ENCODE data around the gene MSMP.

Gene MSMP

DNA sequence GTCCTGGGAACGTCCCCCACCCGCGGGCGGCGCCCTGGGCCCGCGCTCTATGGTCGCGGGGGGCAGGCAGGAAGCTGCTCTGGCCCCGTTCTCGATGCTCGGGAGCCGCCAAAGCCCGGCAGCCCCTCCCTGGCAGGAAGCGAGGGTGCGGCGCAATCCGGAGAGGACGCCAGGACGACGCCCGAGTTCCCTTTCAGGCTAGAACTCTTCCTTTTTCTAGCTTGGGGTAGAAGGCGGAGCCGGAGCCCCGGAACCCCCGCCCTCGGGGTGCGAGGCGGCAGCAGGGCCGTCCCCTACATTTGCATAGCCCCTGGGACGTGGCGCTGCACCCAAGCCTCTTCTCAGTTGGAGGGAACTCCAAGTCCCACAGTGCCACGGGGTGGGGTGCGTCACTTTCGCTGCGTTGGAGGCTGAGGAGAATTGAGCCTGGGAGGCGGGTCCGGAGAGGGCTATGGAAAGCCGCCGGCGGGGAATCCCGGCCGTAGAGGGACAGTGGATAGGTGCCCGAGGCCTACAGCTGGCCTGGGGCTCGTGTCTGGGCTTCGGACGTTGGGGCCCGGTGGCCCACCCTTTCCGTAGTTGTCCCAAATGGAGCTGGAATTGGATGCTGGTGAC is 21.8 kb downstream of the MSMP start, which contains the start of the genes CREB3 and TLN1:
TSS of gene CREB3 (plus strand) at position 482 of the 615 bp plus-strand sequence. CDS start at position 589, 107 bp downstream.
TSS of gene TLN1 (minus strand) at position 11 of the 615 bp plus-strand sequence. CDS start 6,501 bp downstream, outside the sequence.
- DNase-seq = peak; percentile 92
- peaks cover 11% of the 10 kb centered on the region for H3K36me3 Mint-ChIP-seq (ENCODE audit: low read depth)
- H3K27me3 Mint-ChIP-seq (ENCODE audit: low read depth, poor library complexity) = peaks cover 2% of the 10 kb centered on the region
- peak within 1 kb of the TSS; percentile 95 for H3K27ac Mint-ChIP-seq
- TF ChIP-seq, protein P1, sequence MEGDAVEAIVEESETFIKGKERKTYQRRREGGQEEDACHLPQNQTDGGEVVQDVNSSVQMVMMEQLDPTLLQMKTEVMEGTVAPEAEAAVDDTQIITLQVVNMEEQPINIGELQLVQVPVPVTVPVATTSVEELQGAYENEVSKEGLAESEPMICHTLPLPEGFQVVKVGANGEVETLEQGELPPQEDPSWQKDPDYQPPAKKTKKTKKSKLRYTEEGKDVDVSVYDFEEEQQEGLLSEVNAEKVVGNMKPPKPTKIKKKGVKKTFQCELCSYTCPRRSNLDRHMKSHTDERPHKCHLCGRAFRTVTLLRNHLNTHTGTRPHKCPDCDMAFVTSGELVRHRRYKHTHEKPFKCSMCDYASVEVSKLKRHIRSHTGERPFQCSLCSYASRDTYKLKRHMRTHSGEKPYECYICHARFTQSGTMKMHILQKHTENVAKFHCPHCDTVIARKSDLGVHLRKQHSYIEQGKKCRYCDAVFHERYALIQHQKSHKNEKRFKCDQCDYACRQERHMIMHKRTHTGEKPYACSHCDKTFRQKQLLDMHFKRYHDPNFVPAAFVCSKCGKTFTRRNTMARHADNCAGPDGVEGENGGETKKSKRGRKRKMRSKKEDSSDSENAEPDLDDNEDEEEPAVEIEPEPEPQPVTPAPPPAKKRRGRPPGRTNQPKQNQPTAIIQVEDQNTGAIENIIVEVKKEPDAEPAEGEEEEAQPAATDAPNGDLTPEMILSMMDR (IDR thresholded peaks at IDR 0.05) = no peak
- H3K9me3 Mint-ChIP-seq = no peaks in the 10 kb centered on the region
- H3K4me3 Mint-ChIP-seq = no peak within 1 kb of the TSS
- H3K4me1 Mint-ChIP-seq = peaks cover 10% of the 10 kb centered on the region

DNA sequence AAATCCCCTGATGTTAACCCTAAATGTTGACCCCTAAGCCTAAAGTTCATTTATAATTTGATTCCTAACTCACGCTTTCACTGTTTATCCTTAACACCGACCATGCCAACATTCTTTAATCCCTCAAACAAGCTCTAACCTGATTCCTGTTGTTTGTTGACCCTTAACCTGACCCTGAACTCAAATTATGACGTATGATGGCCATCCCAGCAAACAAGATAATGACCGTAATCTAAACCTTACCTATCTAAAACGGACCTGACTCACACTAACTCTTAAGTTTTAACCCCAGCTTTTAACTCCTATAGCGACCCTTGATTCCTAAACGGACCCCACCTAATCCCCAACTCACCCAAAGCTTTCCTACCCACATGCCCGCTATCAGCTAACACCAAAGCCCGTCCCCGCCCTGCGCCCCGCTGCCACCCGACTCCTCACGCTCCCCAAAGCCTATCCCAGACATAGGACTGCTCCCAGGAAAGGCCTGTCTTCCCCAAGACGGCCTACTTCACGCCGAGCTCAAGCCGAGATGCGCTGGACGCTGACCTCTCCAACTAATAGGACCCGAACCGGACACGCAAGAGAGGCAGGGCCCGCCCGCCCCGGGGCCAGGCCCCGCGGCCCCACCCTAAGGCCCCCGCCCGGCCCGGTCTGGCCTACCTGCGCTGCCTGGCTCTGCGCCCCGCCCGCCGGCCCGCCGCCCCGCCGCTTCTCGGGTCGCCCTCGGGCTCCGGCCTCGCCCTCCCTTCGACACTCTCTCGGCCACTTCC is 22.5 kb downstream of the MSMP start:
- no peak overlapping the region for H3K4me3 Mint-ChIP-seq
- no peak for DNase-seq
- peak overlapping the region; percentile 68 for H3K27ac Mint-ChIP-seq
- peaks cover 10% of the 10 kb centered on the region for H3K4me1 Mint-ChIP-seq
- H3K9me3 Mint-ChIP-seq = no peaks in the 10 kb centered on the region
- peaks cover 2% of the 10 kb centered on the region for H3K27me3 Mint-ChIP-seq (ENCODE audit: low read depth, poor library complexity)
- TF ChIP-seq, protein P1 (IDR thresholded peaks at IDR 0.05) = no peak
- H3K36me3 Mint-ChIP-seq (ENCODE audit: low read depth) = peaks cover 11% of the 10 kb centered on the region

DNA sequence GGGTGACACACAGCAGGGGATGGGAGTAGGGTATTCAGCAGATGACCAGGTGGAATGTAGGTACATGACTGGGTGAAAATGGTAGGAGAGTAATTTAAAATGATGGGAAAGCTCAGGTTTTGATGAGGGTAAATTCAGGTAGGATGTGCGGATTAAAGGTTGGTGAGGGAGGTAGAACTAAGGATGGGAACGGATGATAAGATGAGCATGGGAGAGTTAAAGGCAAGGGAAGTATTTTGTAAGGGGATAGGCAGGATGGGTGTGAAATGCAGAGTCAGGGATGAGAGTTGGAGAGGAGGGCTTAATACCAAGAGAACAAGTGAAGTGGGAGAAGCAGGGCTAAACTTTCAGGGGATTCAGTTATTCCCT is 23.6 kb downstream of the MSMP start:
- no peak for DNase-seq
- TF ChIP-seq, protein P1 (IDR thresholded peaks at IDR 0.05) = no peak
- Mint-ChIP-seq H3K9me3 (no peaks in the 10 kb centered on the region), H3K27me3 (ENCODE audit: low read depth, poor library complexity) (peaks cover 2% of the 10 kb centered on the region), H3K27ac (peak overlapping the region; percentile 49), H3K4me1 (peaks cover 10% of the 10 kb centered on the region), H3K36me3 (ENCODE audit: low read depth) (peaks cover 13% of the 10 kb centered on the region), H3K4me3 (no peak overlapping the region)

- Mint-ChIP-seq H3K4me3 (no peak overlapping the region), H3K27me3 (ENCODE audit: low read depth, poor library complexity) (peaks cover 2% of the 10 kb centered on the region), H3K36me3 (ENCODE audit: low read depth) (peaks cover 11% of the 10 kb centered on the region), H3K9me3 (no peaks in the 10 kb centered on the region), H3K27ac (peak overlapping the region; percentile 49), H3K4me1 (peaks cover 10% of the 10 kb centered on the region)
- DNase-seq = no peak
- TF ChIP-seq, protein P1 (IDR thresholded peaks at IDR 0.05) = peak; percentile 44
Observed at GRCh38 chr9:35729700-35730485, 24.2 kb downstream of the MSMP start.

- Mint-ChIP-seq H3K4me1 (peaks cover 10% of the 10 kb centered on the region), H3K36me3 (ENCODE audit: low read depth) (peaks cover 17% of the 10 kb centered on the region), H3K4me3 (no peak overlapping the region), H3K27me3 (ENCODE audit: low read depth, poor library complexity) (peaks cover 2% of the 10 kb centered on the region), H3K9me3 (no peaks in the 10 kb centered on the region), H3K27ac (no peak overlapping the region)
- TF ChIP-seq, protein P1 (IDR thresholded peaks at IDR 0.05) = no peak
- DNase-seq = no peak
Observed at GRCh38 chr9:35729101-35729500, 25.0 kb downstream of the MSMP start.
